ENCODE data around the gene LMX1A.

GRCh38 chr1:165218731-165219130 lies 137.8 kb downstream of the LMX1A start:
- TF ChIP-seq POLR2A (IDR thresholded peaks at IDR 0.05) (no peak), CTCF (IDR thresholded peaks at IDR 0.05) (no peak)

All from right lobe of liver (tissue), 4 donors.